T47D (cell line): ENCODE measurements around the gene RAMP1.

Source experiments
- DNase-seq, 2 experiments: peaks; one replicate each; pipeline versions ENCODE4 v3.0.0 to v3.0.0-alpha.2; 2011 to 2012; ENCODE audit warnings: low read depth in 1 of 2, low spot score in 1 of 2
- JUND ChIP-seq: IDR thresholded peaks from 2 replicates; pipeline ENCODE4 v1.6.1; 2012; ENCODE audit warnings: low read depth
- in situ Hi-C: cut with HindIII; loops from 2 replicates; pipeline ENCODE4 v1.10.0; 2016; ENCODE audit warnings: low sequenced_read_pairs, low pct_unique_long_range_greater_than_20kb

RAMP1 gene

GRCh38 chr2:237927135-237927534 lies 67.7 kb downstream of the RAMP1 start:
- no peak for TF ChIP-seq JUND
- in situ Hi-C loops, result no loop called here
- peak in 1 of 2 experiments; percentile 41 for DNase-seq

GRCh38 chr2:237927986-237928385 lies 68.6 kb downstream of the RAMP1 start:
- in situ Hi-C loops, result no loop called here

GRCh38 chr2:237929979-237930378 lies 70.6 kb downstream of the RAMP1 start:
- DNase-seq, result no peak
- no peak for TF ChIP-seq JUND
- in situ Hi-C loops, result no loop called here

More at GRCh38 chr2:237927986-237928385, 68.6 kb downstream of the RAMP1 start:
- no peak for TF ChIP-seq JUND
- DNase-seq, result peak in 1 of 2 experiments; percentile 60

- DNase-seq, result no peak
- in situ Hi-C loops, result no loop called here
- no peak for TF ChIP-seq JUND
These were observed 71.8 kb downstream of the RAMP1 start for GRCh38 chr2:237931205-237931721.

GRCh38 chr2:237932731-237933131 lies 73.3 kb downstream of the RAMP1 start:
- DNase-seq, result no peak
- TF ChIP-seq JUND, result no peak
- in situ Hi-C loops, result no loop called here

- no peak for DNase-seq
- no peak for TF ChIP-seq JUND
- in situ Hi-C loops, result no loop called here
These were observed 74.8 kb downstream of the RAMP1 start for GRCh38 chr2:237934186-237934585.

GRCh38 chr2:237935740-237936452 lies 76.5 kb downstream of the RAMP1 start:
- no peak for TF ChIP-seq JUND
- no peak for DNase-seq
- in situ Hi-C loops, result no loop called here

GRCh38 chr2:237939251-237939650 lies 79.8 kb downstream of the RAMP1 start:
- TF ChIP-seq JUND, result no peak
- in situ Hi-C loops, result no loop called here
- no peak for DNase-seq

GRCh38 chr2:237940828-237941227 lies 81.4 kb downstream of the RAMP1 start:
- TF ChIP-seq JUND, result no peak
- peak in 1 of 2 experiments; percentile 43 for DNase-seq
- in situ Hi-C loops, result no loop called here

- no peak for TF ChIP-seq JUND
- DNase-seq, result no peak
- in situ Hi-C loops, result no loop called here
These were observed 81.8 kb downstream of the RAMP1 start for GRCh38 chr2:237941239-237941638.

- in situ Hi-C loops, result no loop called here
- DNase-seq, result no peak
- no peak for TF ChIP-seq JUND
These were observed 83.1 kb downstream of the RAMP1 start for GRCh38 chr2:237942513-237942899.

- in situ Hi-C loops, result no loop called here
- no peak for DNase-seq
- TF ChIP-seq JUND, result no peak
These were observed 84.1 kb downstream of the RAMP1 start for GRCh38 chr2:237943395-237944094.

- in situ Hi-C loops, result no loop called here
- DNase-seq, result no peak
- no peak for TF ChIP-seq JUND
These were observed 84.9 kb downstream of the RAMP1 start for GRCh38 chr2:237944302-237944701.
